ENCODE data around the gene HTR1D.

- TF ChIP-seq JUN (IDR thresholded peaks at IDR 0.05; ENCODE audit: borderline replicate concordance, insufficient read depth, insufficient read length, low read depth) (no peak), EZH2 (IDR thresholded peaks at IDR 0.05; ENCODE audit: borderline replicate concordance, low read depth, low read length, severe bottlenecking) (no peak)
Measured at GRCh38 chr1:23210963-23211362, 6.3 kb downstream of the HTR1D start.

Measured in endothelial cell of umbilical vein (primary cell).